ENCODE results near the gene MRLN.
"Not testable (repeated sequence)": the region's sequence is repeated elsewhere in the genome, so short reads cannot be mapped to it uniquely, and the experiment has no call there.

- TF ChIP-seq CTCF (conservative IDR thresholded peaks at IDR 0.05; ENCODE audit: low read depth, low read length); EZH2 (IDR thresholded peaks at IDR 0.05; ENCODE audit: borderline replicate concordance, low read depth, low read length, poor library complexity, severe bottlenecking): not testable (repeated sequence)
Observed at GRCh38 chr10:59790080-59790479, 36.8 kb upstream of the MRLN start.

Measured in A673 (cell line).